Medulla oblongata (tissue), 1 donor: Measurements from ENCODE around the gene UBAC2.
"Not testable (repeated sequence)": the region's sequence is repeated elsewhere in the genome, so short reads cannot be mapped to it uniquely, and the experiment has no call there.

Source experiments
- DNase-seq: peaks from one replicate; pipeline ENCODE4 v3.0.0-alpha.2; 2015; ENCODE audit errors: extremely low spot score

Gene UBAC2

DNA sequence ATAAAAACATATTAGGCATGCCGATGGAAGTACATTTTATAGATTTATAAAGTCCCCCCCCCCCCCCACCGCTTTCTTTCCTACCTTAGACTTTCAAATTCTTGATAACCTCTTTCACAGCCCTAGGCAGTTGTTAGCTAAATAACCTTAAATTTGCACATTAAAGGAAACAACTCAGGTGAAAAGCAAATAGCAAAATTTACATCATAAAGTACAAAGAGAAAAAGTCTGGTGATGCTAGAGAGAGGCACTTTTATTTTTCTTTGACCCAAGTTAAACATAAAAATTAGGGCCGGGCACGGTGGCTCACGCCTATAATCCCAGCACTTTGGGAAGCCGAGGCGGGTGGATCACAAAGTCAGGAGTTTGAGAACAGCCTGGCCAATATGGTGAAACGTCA, 15.0 kb upstream of the UBAC2 start:
- DNase-seq, result no peak

DNA sequence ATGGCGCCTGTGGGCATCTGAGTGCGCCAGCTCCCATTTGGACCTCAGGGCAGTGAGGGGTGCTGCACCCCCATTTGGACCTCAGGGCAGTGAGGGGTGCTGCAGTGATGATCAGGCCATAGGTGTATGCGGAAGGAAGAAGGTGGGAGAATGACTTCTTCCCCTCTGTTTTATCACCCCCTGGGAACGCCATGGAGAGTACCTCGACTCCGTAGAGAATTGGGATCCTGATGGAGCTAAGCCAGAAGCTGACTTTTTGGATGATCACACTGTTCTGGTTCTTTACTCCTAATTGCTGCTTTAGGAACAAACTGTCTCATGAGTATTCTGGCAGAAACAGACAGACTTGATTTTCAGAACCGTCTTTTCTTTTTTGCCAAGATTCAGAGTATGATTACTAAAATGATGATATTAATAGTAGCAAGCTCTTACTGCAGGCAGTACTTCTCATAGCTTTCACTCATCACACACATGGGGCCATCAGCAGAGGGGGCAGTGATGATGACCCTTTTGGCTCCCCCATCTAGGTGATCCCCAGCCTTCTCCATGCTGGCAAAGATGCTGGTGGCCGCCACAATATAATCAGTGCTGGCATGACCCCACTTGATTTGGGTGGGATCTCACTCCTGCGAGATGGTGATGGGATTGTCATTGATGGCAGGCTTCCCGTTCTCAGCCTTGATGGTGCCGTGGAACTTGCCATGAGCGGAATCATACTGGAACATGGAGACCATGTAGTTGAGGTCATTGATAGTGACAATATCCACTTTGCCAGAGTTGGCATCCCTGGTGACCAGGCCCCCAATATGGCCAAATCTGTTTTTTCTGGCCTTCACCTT, 10.3 kb upstream of the UBAC2 start:
- DNase-seq, result no peak

- no peak for DNase-seq
These were observed 9.2 kb upstream of the UBAC2 start for GRCh38 chr13:99191336-99191899.

GRCh38 chr13:99191900-99192399, 8.7 kb upstream of the UBAC2 start:
- DNase-seq, result no peak

DNA sequence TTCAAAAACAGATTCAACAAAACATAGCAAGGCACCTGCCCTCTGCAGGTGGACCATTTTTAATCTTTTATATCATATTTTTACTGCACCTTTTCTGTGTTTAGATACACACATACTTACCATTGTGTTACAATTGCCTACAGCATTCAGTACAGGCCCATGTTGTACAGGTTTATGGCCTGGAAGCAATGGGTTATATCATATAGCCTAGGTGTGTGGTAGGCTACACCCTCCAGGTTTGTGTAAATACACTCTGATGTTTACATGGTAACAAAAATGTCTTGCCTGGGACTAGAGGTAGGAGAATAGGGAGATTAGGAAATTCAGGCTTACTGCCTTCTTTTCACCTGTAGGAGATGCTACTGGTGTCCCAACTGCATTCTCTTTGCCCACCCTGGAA, 8.2 kb upstream of the UBAC2 start:
- DNase-seq, result no peak

DNA sequence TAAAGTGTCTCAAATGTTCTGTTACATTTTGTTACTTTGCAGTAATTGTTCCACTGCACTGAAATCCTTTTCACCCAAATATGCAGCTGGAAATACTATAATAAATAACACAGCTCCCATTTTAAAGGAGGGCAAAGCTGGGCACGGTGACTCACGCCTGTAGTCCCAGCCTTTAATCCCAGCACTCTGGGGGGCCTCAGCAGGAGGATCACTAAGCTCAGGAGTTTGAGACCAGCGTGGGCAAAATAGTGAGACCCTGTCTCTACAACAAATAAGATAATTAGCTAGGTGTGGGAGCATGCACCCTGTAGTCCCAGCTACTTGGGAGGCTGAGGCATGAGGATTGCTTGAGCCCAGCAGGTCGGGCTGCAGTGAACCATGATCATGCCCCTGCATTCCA, 7.5 kb upstream of the UBAC2 start:
- no peak for DNase-seq

DNA sequence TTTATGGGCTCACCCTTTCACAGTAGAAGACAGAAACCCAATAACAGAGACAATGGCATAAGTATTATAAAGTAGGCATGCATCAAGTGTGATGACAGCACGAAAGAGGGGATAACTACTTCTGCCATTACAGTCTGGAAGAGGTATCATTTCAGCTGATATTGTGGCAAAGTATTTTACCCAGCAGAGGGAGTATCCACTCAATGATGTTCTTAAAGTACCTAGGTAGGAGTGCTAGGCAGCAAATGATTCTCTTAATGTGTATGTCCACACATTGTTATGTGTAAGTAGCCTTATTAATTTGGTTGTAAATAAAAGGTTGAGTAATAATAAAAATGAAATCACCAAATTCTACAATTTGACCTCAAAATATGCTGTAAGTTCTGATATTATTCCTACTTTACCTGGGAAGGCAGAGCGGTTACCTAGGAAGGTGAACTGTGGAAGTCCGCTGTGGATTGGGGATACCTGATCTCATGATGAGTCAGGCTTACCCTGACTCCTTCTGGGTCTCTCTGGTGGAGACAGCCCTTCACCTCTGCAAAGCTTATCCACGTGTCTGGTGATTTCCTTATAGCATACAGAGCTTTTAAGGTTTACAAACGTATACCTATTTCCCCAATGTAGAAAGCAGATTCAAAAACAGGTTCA, 4.1 kb upstream of the UBAC2 start:
- DNase-seq, result no peak

DNA sequence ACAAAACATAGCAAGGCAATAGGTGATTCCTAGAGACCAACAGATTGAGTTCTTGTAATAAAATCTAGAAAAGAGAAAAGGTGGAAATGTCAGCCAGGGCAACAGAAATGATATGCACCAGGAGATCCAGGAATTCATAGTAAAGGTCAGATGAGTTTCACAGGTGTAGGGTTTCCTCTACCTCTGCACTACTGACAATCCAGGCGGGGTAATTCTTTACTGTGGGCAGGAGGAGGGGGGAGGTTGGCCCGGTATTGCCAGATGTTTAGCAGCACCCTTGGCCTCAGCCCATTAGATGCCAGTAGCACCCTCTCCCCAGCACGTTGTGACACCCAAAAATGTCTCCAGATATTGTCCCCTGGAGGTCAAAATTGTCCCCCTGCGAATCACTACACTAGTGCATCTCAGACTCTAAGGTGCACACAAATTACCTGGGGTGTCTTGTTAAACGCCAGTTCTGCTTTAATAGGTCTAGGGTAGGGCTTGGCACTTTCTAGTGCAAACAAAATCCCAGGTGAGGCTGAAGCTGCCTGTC, 3.5 kb upstream of the UBAC2 start:
- no peak for DNase-seq

DNA sequence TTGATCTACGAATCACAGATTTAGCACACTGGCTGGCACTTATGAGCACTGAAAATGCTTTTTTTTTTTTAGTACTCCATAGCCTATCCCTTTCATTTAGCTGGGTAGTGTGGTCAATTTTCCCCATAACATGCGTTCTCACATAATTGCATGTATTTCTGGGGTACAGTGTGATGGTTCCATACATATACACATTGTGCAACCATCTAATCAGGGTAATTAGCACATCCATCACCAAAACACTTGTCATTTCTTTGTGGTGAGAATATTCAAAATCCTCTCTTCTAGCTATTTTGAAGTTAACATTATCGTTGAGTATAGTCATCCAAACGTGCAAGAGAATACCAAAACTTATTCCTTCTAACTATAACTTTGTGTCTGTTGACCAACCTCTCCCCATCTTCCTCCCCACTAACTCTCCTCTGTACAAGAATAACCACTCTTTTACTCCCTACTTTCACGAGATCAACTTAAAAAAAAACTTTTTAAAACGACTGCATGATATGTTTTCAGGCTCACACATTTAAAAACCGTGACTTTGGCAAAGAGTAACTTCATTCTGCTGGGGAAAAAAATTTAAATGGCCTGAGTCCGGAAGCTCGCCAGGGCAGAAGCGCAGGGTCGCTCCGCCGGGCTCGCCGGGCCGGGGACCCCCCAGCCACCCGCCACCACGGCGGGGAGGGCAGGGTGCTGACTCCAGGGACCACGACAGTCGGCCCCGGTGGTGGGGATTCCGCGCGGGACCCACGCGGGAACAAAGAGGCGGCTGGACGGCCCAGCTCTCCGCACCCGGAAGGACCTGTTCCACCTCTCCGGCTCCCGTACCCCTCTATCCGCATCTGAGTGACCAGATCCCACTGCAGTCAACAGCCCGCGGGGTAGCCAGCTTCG, 868 bp upstream of the UBAC2 start:
- no peak for DNase-seq

GRCh38 chr13:99203601-99204579, 3.2 kb downstream of the UBAC2 start:
- DNase-seq, result no peak

DNA sequence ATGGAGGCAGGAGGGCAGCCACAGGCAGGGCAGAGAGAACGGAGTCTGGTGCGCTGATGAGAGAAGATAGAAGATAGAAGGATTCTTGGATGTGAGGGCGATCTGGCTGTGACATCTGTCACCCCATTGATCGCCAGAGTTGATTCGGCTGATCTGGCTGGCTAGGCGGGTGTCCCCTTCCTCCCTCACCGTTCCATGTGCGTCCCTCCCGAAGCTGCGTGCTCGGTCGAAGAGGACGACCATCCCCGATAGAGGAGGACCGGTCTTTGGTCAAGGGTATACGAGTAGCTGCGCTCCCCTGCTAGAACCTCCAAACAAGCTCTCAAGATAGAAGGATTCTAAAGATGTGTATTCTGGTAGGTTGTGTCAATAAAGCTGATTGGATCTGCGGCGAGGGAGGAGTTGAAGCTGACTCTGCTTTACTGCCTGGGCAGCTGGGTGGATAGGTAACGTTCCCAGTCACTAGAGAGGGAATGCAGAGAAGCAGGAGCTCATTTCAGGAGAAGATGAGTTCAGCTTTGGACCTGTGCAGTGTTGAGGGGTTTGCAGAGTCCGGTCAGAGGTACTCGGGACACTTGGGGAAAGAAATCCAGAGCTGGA, 5.1 kb downstream of the UBAC2 start:
- no peak for DNase-seq

GRCh38 chr13:99206226-99206625, 5.6 kb downstream of the UBAC2 start:
- no peak for DNase-seq

DNA sequence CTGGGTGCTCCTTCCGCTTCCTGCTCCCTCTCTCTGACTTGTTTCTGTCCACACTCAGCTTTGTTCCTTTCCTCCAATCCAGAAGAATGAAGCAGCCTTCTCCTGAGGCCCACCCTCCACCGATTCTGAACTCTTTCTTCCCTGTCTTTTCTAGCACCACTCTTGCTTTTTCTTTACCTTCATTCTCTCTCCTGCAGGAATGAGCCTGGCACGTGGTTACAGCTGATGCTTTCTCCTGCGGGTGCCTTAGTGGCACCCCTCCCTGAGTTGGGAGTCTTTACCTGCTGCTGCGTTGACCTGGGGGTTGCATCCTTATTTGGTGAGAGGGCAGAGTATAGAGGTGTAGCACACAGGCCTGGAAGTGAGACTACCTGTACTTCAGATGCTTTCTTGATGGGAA, 6.2 kb downstream of the UBAC2 start:
- no peak for DNase-seq

- DNase-seq, result no peak
These were observed 6.9 kb downstream of the UBAC2 start for GRCh38 chr13:99207511-99207910.

- DNase-seq, result no peak
These were observed 7.5 kb downstream of the UBAC2 start for GRCh38 chr13:99208185-99208584.

- no peak for DNase-seq
These were observed 8.3 kb downstream of the UBAC2 start for GRCh38 chr13:99208845-99209527.

DNA sequence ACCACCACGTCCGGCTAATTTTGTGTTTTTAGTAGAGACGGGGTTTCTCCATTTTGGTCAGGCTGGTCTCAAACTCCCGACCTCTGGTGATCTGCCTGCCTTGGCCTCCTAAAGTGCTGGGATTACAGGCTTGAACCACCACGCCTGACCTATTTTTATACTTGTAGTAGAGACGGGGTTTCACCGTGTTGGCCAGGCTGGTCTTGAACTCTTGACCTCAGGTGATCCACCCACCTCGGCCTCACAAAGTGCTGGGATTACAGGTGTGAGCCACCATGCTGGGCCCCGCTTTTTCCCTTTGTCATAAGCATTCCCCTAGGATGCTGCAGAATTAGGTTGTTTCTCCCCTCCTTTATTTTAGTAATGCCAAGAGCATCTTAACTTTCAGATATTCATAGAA, 10.0 kb downstream of the UBAC2 start:
- DNase-seq, result not testable (repeated sequence)

GRCh38 chr13:99211421-99212035, 10.9 kb downstream of the UBAC2 start:
- no peak for DNase-seq

GRCh38 chr13:99214232-99214631, 13.6 kb downstream of the UBAC2 start:
- no peak for DNase-seq
